GM23248 (cell line): ENCODE data around the gene CLPSL2. TPM values are rescaled to one million over a fixed set of nuclear protein-coding genes. Genes with fewer than 3 reads are reported as not detected.

Experiments
- DNase-seq: peaks from one replicate; pipeline ENCODE4 v3.0.0-alpha.2; 2015
- H2AFZ ChIP-seq: fragments of 200-600 bp; sonication (generic); 2 replicates; pipeline ENCODE4 v1.6.1; 2016; ENCODE audit warnings: antibody characterized with exemption
- H3F3A ChIP-seq: fragments of 200-600 bp; sonication (generic); 2 replicates; pipeline ENCODE4 v1.6.1; 2016; ENCODE audit warnings: mild to moderate bottlenecking, antibody characterized with exemption, mixed run types; ENCODE audit not compliant: insufficient read depth
- H3K27ac ChIP-seq: fragments of 200-600 bp; sonication (generic); 2 replicates; pipeline ENCODE4 v1.5.1; 2016; ENCODE audit warnings: mild to moderate bottlenecking
- H3K27me3 ChIP-seq: fragments of 200-600 bp; sonication (generic); replicated peaks from 2 replicates; pipeline ENCODE4 v1.6.1; 2016; ENCODE audit warnings: mild to moderate bottlenecking; ENCODE audit not compliant: insufficient read depth
- H3K36me3 ChIP-seq: fragments of 200-600 bp; sonication (generic); 2 replicates; pipeline ENCODE4 v1.6.1; 2016; ENCODE audit warnings: low read depth, mild to moderate bottlenecking
- H3K4me1 ChIP-seq: fragments of 200-600 bp; sonication (generic); 2 replicates; pipeline ENCODE4 v1.6.1; 2016; ENCODE audit warnings: mild to moderate bottlenecking; ENCODE audit not compliant: insufficient read depth
- H3K4me2 ChIP-seq: fragments of 200-600 bp; sonication (generic); one replicate; pipeline ENCODE4 v1.6.1; 2016; ENCODE audit warnings: mild to moderate bottlenecking; ENCODE audit not compliant: unreplicated experiment
- H3K4me3 ChIP-seq: fragments of 200-600 bp; sonication (generic); 2 replicates; pipeline ENCODE4 v1.5.1; 2016; ENCODE audit warnings: mild to moderate bottlenecking
- H3K79me2 ChIP-seq: fragments of 200-600 bp; sonication (generic); 2 replicates; pipeline ENCODE4 v1.6.1; 2016; ENCODE audit warnings: mild to moderate bottlenecking; ENCODE audit not compliant: insufficient read depth
- H3K9ac ChIP-seq: fragments of 200-600 bp; sonication (generic); 2 replicates; pipeline ENCODE4 v1.6.1; 2016; ENCODE audit warnings: mild to moderate bottlenecking
- H3K9me2 ChIP-seq: fragments of 200-600 bp; sonication (generic); 2 replicates; pipeline ENCODE4 v1.6.1; 2016; ENCODE audit warnings: mixed run types, mild to moderate bottlenecking, moderate library complexity; ENCODE audit not compliant: insufficient read depth
- H3K9me3 ChIP-seq: fragments of 200-600 bp; sonication (generic); one replicate; pipeline ENCODE4 v1.6.1; 2017; ENCODE audit warnings: low read depth
- H4K20me1 ChIP-seq: fragments of 200-600 bp; sonication (generic); 2 replicates; pipeline ENCODE4 v1.6.0; 2016; ENCODE audit not compliant: insufficient read depth
- EZH2 ChIP-seq: fragments of 200-600 bp; sonication (generic); IDR thresholded peaks from 2 replicates; pipeline ENCODE4 v1.6.1; 2018; ENCODE audit warnings: antibody characterized with exemption, mild to moderate bottlenecking; ENCODE audit not compliant: insufficient read depth, poor library complexity, severe bottlenecking
- EZH2phosphoT487 ChIP-seq: fragments of 200-600 bp; sonication (generic); IDR thresholded peaks from 2 replicates; pipeline ENCODE4 v1.6.1; 2018; ENCODE audit warnings: antibody characterized with exemption, moderate library complexity, mild to moderate bottlenecking, low read depth; ENCODE audit not compliant: insufficient read depth
- WGBS, 2 experiments: methylation state at CpG; one replicate each; pipeline ENCODE4 v1.1.6; 2015 to 2017; ENCODE audit warnings: low lambda C conversion rate in 2 of 2, low coverage in 1 of 2; ENCODE audit errors: missing lambda C conversion rate in 2 of 2; 5-methylcytosine and 5-hydroxymethylcytosine counted together
- in situ Hi-C: fragments of 300-500 bp; cut with MboI; formaldehyde crosslinking; loops from 2 replicates; pipeline ENCODE4 v1.15.0; 2020
- polyA plus RNA-seq: library from polyadenylated mRNA; unstranded; fragments of >200 nt; fragmentation: Nextera tagmentation; extraction: Ambion mirVana; gene quantifications from 2 replicates; pipeline ENCODE4 v1.2.1, GENCODE V29; 2016
- total RNA-seq: library from RNA; depleted of rRNA; stranded (reverse); fragments of >200 nt; shearing (Covaris generic); gene quantifications from 2 replicates; pipeline ENCODE4 v1.2.3, GENCODE V29; 2014; rRNA removed

The CLPSL2 gene, protein sequence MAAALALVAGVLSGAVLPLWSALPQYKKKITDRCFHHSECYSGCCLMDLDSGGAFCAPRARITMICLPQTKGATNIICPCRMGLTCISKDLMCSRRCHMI
- total RNA-seq (not detected in 2 replicates), polyA plus RNA-seq (not detected in 2 replicates)

DNA sequence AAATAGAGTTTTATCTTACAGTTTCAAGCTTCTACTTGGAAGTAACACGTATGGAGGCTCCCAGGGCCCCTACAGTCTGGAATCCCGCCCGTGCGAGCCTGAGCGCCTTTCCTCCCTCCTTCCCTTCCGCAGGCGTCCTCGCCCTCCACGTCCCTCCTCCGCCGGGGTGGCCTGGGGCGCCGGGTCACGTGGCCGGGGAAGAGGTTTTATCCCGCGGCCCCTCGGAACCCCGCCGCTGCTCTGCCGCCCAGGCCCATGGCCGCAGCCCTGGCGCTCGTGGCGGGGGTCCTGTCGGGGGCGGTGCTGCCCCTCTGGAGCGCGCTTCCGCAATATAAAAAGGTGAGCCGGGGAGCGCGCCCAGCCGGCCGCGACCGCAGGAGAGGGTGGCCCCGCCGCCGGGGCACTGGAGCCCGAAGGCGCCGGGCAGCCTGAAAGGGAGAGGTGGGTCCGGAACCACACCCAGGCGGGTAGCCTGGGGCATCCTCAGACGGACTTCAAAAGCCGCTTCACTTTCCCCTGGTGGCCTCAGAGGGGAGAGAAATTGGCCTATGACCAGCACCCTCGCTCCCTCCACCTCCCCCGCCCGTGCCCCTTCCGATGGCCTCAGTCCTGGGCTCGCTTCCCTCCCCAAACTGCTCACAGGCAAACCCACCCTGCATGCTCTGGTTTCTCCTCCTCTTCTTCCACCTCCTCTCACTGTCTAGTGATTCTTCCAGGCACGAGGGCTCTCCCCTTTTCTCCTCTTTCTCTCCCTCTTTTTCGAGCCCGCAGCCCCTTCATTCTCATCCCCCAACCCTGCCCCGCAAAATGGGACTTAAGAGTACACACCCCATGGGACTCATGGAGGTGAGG, at the start of gene CLPSL2:
Gene CLPSL2, plus strand, starts transcription at position 235 of the 852 bp plus-strand sequence. Its CDS starts 21 bp downstream, at position 256.
- DNase-seq = peak; percentile 37
- H3K4me3 ChIP-seq = peak within 1 kb of the TSS; percentile 64
- H3F3A ChIP-seq = no peaks in the 10 kb centered on the region
- H3K4me2 ChIP-seq = peak within 1 kb of the TSS; percentile 67
- H3K27me3 ChIP-seq = peaks cover 9% of the 10 kb centered on the region
- H3K4me1 ChIP-seq = no peaks in the 10 kb centered on the region
- H2AFZ ChIP-seq = peak within 1 kb of the TSS; percentile 51
- no peaks in the 10 kb centered on the region for H3K36me3 ChIP-seq
- in situ Hi-C loops = no loop called here
- no peaks in the 10 kb centered on the region for H3K79me2 ChIP-seq
- no peaks in the 10 kb centered on the region for H4K20me1 ChIP-seq
- peak within 1 kb of the TSS; percentile 15; the same call in 1 of the 2 replicates for H3K9ac ChIP-seq
- TF ChIP-seq EZH2phosphoT487 = no peak
- TF ChIP-seq EZH2 = no peak
- H3K27ac ChIP-seq = no peak within 1 kb of the TSS
- H3K9me2 ChIP-seq = no peaks in the 10 kb centered on the region
- WGBS, 2 experiments = 3 to 5% methylated on average over 42 to 56 of the region's 56 CpGs
- no peaks in the 10 kb centered on the region for H3K9me3 ChIP-seq

DNA sequence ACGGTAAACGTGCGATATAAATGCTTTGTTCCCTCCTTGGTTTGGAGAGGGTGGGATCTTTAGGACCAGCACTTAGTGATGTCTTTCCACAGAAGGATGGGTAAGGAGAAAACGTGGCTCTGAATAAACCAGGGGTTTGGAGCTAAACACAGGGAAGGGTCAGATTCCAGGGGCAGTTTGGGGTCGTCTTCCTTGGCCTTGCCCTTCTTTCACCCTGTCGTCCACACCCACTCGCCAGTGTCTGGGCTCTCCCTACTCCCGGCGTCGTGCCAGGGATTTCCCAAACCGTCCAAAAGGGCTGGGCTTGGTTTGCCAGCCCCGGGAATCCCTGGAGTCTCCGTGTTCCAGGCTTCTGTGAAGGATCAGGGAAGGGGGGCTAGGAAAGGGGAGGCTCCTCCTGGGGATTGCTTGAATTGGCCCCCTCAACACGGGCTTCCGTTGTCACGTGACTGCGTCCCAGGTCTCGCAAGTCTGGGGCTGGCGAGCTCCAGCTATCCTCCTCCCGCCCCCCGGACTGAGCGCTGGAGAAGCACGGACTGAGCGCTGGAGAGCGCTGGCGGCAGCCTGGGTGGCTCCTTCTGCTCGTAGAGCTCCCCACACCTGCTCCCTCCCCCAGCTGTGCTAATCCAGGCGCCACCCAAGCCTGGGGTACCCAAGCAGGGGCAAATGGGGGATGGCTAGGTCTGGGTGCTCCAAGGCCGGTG, 49.0 kb upstream of the CLPSL2 start:
- 3 to 5% methylated on average over 29 of the region's 29 CpGs for WGBS, 2 experiments
- Histone ChIP-seq H3K9me3 (no peaks in the 10 kb centered on the region), H2AFZ (peak overlapping the region; percentile 82), H3K4me1 (peaks cover 24% of the 10 kb centered on the region), H3K27ac (no peak overlapping the region), H3K4me3 (peak overlapping the region; percentile 81), H3K79me2 (no peaks in the 10 kb centered on the region), H3K9me2 (no peaks in the 10 kb centered on the region), H3K4me2 (peak overlapping the region; percentile 93), H4K20me1 (no peaks in the 10 kb centered on the region), H3K36me3 (no peaks in the 10 kb centered on the region), H3K9ac (peak overlapping the region; percentile 63), H3K27me3 (no peaks in the 10 kb centered on the region), H3F3A (0 out of 2 replicates have a peak, but pooled peaks cover 11% of the 10 kb centered on the region)
- DNase-seq = peak; percentile 76
- in situ Hi-C loops = loop anchor here (25.0 kb wide), 1 partner anchor 415 kb away; no protein-coding TSS in a partner anchor
- no peak for TF ChIP-seq EZH2phosphoT487
- no peak for TF ChIP-seq EZH2

DNA sequence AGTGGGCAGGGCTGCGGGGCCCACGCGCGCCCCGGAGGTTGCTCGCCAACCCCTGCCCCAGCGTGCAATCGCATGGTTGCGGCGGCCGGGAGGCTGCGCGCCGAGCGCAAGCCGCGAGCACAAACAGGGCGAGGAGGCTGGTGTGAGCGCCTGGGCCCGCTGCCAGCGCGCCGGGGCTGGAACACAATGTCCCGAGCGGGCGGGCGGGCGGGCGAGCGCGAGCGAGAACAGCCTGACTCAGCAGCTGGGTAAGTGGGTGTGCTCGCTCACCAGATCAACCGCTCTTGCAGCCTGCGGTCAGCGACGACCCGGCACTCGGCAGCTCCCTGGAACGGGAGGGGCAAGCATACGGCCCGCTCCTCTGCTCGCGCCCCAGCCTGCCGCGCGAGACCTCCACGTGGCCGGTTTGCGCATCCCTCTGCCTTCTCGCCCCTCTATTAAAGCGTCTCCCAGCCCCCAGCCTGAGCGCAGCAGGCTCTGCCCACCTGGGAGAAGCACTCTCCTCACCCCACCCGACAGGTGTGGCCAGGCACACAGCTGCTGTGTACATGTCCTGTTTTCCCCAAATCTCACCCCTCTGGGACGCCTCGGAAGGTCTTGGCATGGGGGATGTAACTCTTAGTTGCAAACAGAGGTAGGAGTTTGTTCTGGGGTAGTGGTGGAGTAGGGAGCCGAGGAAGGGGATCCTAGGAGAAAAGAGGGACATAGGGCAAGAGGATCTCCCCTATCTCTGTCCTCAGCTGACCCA, 48.3 kb upstream of the CLPSL2 start:
- H3K4me3 ChIP-seq = peak overlapping the region; percentile 81
- peak overlapping the region; percentile 82 for H2AFZ ChIP-seq
- no peaks in the 10 kb centered on the region for H3K79me2 ChIP-seq
- peak; percentile 93 for DNase-seq
- peak overlapping the region; percentile 79 for H3K9ac ChIP-seq
- H3K9me3 ChIP-seq = no peaks in the 10 kb centered on the region
- H3K36me3 ChIP-seq = no peaks in the 10 kb centered on the region
- H3K27ac ChIP-seq = peak overlapping the region; percentile 35; the same call in 1 of the 2 replicates
- H3K27me3 ChIP-seq = no peaks in the 10 kb centered on the region
- H4K20me1 ChIP-seq = no peaks in the 10 kb centered on the region
- H3K4me1 ChIP-seq = peaks cover 29% of the 10 kb centered on the region
- in situ Hi-C loops = loop anchor here (25.0 kb wide), 1 partner anchor 416 kb away; no protein-coding TSS in a partner anchor
- no peaks in the 10 kb centered on the region for H3K9me2 ChIP-seq
- peak overlapping the region; percentile 93 for H3K4me2 ChIP-seq
- WGBS, 2 experiments = 2 to 3% methylated on average over 30 to 50 of the region's 57 CpGs
- TF ChIP-seq EZH2phosphoT487 (no peak), EZH2 (no peak)
- 0 out of 2 replicates have a peak, but pooled peaks cover 11% of the 10 kb centered on the region for H3F3A ChIP-seq
